Smooth muscle cell of the brain vasculature (primary cell): ENCODE data around the gene SCYGR6.
A peak's percentile ranks its signal among the peaks of the same experiment; 100 is the strongest.
"Not testable (repeated sequence)": the region's sequence is repeated elsewhere in the genome, so short reads cannot be mapped to it uniquely, and the experiment has no call there.

Experiments used
- DNase-seq: peaks from one replicate; pipeline ENCODE4 v3.0.0-alpha.2; 2012; ENCODE audit warnings: low read depth, low spot score

SCYGR6 gene, protein sequence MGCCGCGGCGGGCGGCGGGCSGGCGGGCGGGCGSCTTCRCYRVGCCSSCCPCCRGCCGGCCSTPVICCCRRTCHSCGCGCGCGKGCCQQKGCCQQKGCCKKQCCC

DNA sequence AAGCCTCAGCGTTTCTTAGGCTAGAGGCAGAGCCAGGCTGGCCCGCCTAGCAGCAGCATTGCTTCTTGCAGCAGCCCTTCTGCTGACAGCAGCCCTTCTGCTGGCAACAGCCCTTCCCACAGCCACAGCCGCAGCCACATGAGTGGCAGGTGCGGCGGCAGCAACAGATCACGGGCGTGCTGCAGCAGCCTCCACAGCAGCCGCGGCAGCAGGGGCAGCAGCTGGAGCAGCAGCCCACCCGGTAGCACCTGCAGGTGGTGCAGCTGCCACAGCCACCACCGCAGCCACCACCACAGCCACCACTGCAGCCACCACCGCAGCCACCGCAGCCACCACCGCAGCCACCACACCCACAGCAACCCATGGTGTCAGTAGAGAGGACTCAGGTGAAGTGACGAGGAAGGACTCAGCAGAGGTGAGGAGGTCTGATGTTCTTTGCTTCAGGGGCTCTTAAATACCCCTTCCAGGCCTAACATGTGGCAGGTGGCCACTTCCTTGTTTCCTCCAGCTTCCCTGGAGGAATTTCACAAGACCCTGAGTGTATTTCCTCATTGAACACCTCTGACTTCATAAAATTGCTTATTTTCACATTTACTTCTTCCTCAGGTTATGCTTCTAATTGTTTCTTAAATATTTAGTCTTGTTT is at the start of gene SCYGR6:
TSS of gene SCYGR6 (minus strand) at position 364 of the 646 bp plus-strand sequence. CDS start at position 364, 0 bp downstream.
- DNase-seq = no peak

DNA sequence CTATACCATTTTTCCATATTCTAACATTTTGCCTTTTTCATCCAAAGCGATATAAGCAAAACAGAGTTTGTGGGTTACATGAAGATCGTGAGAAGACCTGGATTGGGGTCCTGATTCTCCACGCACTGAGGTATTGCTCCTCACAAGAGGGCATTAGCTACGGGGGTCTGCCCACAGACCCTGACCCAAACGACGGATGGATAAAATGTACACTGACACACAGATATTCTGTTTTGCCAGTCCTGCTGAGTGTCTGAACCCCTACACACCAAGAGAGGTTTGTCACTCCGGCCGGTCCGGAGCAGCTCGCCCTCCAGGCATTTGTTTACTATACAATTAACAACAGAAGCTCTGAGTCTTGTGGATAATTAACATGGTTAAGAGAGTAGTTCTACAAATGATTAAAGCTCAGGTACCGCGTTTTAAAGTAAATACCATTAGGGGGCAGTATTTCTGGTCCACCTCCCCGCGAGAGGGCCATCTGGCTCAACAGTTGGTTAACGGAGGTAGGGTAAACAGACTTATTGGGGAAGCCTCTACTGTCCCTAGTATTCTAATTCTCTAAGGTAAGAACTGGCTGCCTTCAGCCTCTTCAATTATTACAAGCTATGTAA is 49.6 kb upstream of the SCYGR6 start:
- no peak for DNase-seq

DNA sequence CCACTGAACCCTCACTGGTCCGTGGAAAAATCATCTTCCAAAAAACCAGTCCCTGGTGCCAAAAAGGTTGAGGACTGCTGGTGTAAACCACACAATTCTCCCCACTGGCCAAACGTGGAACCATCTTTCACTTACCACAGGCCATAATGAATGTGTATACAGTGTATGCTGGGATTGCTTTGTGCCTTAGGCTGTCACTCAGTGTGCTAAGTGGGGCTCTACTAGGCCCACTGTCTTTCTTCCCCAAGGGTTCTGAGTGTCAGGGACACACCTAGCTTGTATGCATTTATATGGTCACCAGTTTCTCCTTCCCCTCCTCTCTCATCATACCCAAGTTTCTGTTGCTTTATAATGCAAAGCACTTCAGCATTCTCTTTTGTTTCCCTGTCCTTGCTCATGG is 48.4 kb upstream of the SCYGR6 start:
- no peak for DNase-seq

DNA sequence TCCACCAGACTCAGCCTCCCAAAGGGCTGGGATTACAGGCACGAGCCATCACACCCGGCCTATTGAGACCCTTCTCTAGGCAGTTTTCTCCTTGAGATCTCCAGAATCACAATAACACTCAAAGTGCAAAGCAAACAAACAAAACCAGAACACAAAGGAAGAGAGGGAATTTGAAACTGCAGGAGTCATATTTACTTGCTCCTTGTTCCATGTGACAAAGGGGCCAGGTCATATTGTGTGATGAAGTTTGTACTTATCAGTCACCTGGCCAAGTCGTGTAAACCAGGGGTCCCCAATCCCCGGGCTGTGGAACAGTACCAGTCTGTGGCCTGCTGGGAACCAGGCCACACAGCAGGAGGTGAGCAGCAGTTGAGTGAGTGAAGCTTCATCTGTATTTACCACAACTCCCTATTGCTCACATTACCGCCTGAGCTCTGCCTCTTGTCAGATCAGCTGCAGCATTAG is 47.7 kb upstream of the SCYGR6 start:
- no peak for DNase-seq

DNA sequence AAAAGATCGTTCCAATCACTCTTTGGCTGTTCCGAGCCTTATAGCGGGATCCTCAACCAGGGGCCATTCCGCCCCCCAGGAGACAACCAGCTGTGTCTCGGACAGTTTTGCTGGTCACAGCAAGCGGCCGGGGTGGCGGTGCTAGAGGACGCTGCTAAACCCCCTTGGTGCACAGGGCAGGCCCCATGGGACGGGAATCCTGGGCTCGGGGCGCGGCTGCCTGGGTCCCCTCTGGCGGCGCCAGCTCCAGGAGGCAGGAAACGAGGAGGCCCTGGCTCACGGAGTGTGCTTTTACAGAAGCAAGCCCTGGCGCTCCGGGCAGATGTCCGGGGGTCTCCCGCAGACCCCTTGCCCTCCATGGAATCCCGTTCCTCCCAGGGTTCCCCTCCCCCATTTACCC is 43.3 kb upstream of the SCYGR6 start:
- DNase-seq = no peak

DNA sequence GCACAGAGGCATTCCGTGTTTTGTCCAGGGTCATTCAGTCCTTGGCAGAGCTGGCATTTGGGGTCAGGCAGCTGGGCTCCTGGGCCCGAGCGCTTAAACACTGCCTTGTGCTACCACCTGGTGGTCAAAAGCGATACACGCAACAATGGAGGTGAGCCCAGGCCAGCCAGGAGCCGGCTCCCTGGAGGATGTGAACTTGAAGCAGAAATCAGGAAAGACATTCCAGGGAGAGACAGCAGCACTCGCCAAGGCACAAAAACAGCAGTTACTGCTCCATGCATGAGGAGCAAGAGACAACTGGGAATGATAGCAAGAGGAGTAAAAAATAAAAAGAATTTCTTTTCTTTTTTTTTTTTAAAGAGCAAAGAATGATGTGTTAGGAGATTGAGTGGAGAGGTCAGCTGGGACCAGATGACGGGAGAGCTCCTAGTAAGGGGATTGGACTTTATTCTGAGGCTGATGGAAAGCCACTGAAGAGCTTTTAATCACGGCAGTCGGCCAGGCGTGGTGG is 41.9 kb upstream of the SCYGR6 start:
- DNase-seq = peak; percentile 55

DNA sequence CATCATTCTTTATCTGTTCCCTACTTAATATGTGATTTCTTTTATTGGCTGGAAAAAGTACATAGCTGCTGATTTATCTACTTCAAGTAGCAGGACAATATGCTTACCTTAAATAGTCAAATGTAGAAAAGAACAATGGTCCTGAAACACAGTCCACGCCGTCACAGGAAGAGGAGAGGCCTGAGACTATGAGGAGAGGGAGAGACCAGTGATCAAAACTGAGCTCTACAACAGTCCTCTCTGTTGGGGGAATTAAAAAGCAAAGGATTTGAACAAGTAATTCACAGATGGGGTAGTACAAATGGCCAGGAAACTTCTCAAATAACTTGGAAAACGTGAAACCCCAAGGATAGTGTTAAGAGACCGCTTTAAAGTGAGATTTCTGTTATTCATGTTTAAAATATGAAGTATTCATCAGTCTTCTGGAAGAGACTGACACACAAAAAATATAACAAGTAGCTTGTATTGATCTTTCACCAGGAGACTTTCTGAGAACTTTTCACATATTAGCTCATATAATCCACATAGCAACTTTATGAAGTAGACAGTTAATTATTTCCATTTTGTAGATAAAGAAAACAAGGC is 41.3 kb upstream of the SCYGR6 start:
- no peak for DNase-seq

DNA sequence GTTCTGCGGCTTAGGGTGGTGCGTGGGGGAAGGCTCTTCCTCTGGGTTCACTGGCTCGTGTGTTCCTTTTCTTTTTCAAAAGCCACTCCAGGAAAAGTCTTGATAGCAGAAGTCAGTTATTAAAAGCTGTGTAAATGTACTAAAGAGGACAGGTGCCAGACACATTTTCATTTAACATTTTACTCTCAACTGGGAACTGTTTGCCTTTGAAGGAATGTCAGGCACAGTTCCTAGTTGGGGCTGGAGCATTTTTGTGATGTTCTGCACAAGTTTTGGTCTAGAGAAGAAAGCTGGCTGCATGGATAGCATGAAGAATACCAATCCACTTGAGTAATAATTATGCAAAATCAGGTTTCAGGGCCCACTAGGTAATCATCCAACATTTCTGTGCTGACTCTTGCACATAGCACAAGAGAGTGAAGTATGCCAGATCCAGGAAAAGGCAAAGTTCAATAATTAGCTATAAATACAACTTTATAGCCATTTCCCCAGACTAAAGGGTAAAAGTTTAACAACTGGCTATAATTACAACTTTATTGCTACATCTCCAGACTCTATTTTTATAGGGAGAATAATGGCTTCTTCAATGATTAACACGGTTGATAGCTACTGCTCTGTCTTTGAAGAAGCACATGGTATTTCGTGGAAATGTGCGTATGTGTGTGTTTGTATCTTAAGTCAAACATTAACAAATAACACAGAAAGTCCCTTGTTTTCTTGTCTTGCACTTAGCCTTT is 37.4 kb upstream of the SCYGR6 start:
- DNase-seq = no peak

DNA sequence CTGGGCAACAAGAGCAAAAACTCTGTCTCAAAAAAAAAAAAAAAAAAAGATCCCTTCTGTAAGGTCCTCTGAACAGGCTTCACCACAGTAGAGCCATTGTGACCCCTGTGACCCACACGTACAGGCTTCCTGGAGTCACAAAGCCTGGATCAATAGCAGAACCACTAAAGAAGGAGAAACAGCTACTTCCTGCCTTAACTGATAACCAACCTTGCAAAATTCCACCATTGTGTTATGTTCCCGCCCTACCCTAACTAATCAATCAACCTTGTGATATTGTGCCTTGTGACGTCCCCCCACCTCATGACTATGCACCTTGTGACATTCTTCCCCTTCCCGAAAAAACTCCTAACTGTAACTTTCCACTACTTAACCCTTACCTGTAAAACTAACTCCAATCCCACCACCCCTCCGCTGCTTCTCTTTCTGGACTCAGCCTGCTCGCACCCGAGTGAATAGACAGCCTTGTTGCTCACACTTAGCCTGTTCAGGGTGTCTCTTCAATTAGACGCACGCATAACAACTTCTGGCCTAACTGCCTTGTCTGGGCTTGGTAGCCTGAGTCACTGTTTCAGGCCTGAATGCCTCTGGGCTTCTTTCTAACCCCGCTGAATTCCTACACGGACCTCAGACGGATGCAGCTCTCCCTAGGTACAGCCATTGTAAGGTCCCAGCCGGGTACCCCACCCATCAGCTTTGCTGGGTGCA is 35.0 kb upstream of the SCYGR6 start:
- DNase-seq = no peak

DNA sequence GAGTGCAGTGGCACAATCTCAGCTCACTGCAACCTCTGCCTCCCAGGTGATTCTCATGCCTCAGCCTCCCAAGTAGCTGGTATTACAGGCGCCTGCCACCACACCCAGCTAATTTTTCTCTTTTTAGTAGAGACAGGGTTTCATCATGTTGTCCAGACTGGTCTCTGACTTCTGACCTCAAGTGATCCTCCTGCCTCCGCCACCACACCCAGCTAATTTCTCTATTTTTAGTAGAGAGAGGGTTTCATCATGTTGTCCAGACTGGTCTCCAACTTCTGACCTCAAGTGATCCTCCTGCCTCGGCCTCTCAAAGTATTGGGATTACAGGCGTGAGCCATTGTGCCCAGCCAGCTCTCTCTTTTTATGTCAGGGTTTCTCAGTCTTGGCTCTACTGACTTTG is 31.7 kb upstream of the SCYGR6 start:
- not testable (repeated sequence) for DNase-seq

DNA sequence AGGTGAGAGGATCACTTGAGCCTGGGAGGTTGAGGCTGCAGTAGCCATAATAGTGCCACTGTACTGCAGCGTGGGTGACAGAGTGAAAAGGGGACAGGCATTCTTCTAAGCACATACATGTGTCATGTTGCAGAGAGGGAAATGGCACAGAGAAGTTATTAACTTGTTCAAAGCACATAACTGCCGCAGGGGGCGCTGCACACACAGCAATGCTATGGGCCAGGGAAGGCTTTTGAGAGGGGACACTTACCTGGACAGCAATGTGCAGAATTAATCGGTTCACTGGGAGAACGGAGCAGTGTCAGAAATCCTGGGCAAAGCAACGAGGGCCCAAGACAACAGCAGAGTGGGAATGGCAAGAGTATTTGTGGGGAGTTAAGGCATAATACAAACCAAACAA is 23.5 kb upstream of the SCYGR6 start:
- no peak for DNase-seq

DNA sequence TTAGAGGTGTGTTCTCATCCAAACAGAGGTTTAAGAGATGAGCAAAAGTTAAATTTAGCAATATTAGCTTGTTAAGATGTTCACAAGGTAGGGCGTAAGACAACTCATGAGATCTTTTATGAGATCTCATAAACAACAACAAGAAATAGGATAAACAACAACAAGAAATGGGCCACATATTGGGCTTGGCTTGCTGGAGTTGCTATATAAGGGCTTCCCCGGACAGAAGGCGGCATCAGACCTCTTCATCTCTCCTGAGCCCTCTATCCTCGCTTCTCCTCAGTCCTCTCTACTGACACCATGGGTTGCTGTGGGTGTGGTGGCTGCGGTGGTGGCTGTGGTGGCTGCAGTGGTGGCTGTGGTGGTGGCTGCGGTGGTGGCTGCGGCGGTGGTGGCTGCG is 21.0 kb upstream of the SCYGR6 start, which contains the start of gene SCYGR8:
TSS of gene SCYGR8 (plus strand) at position 301 of the 400 bp plus-strand sequence. CDS start at position 301, 0 bp downstream.
- no peak for DNase-seq

DNA sequence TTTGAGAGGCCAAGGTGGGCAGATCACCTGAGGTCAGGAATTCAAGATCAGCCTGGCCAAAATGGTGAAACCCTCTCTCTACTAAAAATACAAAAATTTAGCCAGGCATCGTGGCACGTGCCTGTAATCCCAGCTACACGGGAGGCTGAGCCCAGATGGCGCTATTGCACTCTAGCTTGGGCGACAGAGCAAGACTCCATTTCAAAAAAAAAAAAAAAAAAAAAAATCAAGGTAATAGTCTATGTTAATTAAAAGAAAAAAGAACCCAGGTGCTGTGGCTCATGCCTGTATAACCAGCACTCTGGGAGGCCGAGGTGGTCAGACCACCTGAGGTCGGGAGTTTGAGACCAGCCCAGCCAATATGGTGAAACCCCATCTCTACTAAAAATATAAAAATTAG is 16.1 kb upstream of the SCYGR6 start:
- not testable (repeated sequence) for DNase-seq

DNA sequence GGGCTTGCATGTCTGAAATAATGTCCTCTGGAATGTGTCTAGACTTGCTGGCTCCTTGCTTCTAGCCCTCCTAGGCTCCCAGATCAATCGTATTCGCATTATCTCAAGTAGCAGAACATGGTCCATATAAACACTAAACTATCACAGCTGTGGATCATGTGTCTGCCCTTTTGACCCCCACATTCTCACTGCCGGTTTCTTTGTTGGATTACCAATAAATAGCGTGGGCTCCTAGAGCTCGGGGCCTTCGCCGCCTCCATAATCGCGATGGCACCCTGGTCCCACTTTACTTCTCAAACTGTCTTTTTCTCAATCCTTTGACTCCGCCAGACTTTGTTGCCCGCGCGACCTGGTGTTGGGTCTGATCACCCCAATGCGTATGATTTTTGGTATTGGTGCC is 14.8 kb upstream of the SCYGR6 start:
- DNase-seq = no peak

DNA sequence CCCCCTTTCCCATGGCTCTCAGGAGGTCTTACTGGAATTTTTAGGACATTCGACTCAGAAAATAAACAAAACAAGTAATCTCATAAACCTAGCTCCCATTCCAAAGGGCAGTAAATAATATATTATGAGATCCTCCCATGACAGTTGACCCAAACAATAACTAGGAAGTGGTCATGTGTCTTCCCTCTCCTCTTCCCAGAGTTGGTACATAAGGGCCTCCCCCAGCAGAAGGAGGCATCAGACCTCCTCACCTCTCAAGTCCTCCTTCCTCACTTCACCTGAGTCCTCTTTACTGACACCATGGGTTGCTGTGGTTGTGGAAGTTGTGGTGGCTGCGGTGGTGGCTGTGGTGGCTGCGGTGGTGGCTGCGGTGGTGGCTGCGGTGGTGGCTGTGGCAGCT is 3.5 kb upstream of the SCYGR6 start, which contains the start of gene SCYGR7:
TSS of gene SCYGR7 (plus strand) at position 301 of the 400 bp plus-strand sequence. CDS start at position 301, 0 bp downstream.
- no peak for DNase-seq

DNA sequence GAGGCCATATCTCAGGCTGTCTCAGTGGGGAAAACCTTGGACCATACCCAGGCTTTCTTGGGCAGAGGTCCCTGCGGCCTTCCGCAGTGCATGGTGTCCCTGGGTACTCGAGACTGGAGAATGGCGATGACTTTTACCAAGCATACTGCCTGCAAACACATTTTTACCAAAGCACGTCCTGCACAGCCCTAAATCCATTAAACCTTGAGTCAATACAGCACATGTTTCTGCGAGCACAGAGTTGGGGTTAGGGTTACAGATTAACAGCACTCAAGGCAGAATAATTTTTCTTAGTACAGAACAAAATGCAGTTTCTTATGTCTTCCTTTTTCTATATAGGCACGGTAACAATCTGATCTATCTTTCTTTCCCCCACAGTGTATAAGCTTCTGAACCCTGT is 1.7 kb downstream of the SCYGR6 start:
- not testable (repeated sequence) for DNase-seq

DNA sequence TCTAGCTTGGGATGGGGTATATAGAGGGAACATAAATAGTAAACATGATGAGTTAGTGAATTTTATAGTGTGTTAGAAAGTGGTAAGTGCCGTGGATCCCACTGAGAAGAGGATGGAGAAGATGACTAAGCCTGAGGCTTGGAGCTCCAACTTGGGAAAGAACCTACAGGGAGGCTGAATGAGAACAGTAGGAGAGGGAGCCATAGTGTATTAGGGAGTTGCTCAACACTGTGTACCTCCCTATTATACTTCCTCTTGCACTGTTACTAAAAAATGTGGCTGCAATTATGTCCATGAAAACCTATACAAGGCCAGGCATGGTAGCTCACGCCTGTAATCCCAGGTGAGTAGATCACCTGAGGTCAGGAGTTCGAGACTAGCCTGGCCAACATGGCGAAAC is 3.9 kb downstream of the SCYGR6 start:
- no peak for DNase-seq

DNA sequence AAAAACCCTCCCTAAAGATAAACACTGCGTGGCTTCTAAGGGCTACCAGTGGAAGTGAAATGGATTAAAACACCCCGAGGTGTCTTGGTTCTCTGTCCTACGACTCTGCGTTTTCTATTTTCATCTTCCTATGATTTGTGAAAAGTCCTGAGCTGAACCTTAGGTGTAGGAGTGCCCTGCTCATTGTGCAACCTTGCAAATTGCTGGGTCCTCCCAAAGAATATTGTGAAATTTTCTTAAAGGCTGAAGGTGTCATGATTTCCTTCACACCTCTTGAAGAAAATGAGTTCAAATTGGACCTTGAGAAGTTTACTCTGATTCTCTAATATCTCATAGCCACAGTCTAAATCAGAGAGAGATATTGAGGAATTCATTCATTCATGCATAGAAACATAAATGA is 4.9 kb downstream of the SCYGR6 start:
- no peak for DNase-seq

DNA sequence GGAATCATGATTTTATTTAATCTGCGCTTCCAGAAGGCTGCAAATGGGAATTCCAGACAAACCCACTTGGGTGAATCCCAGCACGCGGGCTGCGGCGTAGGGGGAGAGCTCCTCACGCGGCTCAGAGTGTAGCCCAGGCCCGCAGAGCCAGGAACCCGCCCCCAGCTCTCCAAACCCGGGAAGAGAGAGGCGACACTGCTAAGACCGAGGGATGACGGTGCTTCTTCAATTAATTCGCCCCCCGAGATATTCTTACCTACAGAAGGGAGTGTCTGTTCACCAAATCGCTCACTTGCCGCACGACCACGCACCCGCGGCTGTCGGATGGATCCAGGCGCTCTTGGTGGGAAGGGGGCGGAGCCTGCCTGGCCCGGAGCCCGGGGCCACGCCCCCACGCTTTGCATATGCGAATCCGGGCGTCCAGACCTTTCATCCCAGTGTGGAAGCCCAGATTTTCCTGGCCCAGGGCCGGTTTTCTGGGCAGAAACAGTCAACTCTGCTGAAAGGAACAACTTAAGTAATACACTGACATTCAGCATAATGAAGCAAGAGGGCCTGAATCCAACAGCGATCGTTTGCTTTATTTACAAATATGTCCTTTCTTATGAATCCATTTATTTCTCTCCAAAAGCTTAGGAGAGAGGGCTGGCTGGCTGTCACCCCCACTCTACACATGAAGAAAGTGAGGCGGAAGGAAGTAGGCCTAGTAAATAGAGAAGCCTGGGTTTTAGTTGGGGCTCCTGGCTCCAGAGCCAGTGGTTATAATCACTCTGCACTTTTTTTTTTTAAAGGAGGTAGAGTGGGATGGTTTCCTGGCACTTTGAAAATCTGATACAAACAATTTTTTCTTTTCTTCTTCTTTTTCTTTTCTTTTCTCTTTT is 6.6 kb downstream of the SCYGR6 start, which contains the start of gene SLC19A3:
TSS of gene SLC19A3 (minus strand) at position 342 of the 881 bp plus-strand sequence. CDS start 15,710 bp downstream, outside the sequence.
- peak; percentile 33 for DNase-seq

DNA sequence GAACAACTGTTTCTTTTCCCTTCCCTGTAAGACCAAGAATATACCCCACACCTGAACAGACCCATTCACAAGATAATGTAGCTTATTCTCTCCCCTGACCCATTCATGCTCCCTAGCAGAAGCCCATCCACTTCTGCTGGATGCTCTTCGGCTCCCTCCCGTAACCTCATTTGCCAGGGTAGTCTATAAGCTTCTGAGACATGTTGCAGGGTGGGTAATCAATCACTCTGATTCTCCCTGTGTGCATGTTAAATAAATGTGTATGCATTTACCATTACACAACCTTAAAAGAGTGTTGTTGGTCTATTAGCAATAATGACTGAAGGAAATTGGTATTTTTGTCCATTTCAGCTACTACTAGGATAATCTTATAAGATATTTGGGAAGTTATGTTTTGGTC is 8.1 kb downstream of the SCYGR6 start:
- no peak for DNase-seq
